K562 (cell line): ENCODE data around the gene SLIT1. TPM values are rescaled to one million over a fixed set of nuclear protein-coding genes. Genes with fewer than 3 reads are reported as not detected.

ENCODE experiments used
- THRA ChIP-seq: fragments of 450-650 bp; IDR thresholded peaks from 2 replicates; pipeline ENCODE4 v1.6.1; 2017; ENCODE audit warnings: mild to moderate bottlenecking, moderate library complexity
- ZMIZ1 ChIP-seq, 2 experiments: fragments of 150-350 bp in 1 of 2; IDR thresholded peaks; 2 replicates each; pipeline ENCODE4 v1.6.1; 2012 to 2016; ENCODE audit warnings: low read depth in 2 of 2, low read length in 2 of 2, mild to moderate bottlenecking in 1 of 2, moderate library complexity in 1 of 2
- polyA plus RNA-seq, 8 experiments: library from polyadenylated mRNA; depleted of rRNA in 4 of 8; stranded (reverse) in 5 of 8; unstranded in 3 of 8; fragments of >200 nt; fragmentation: Nextera tagmentation in 2 of 8; fragmentation: Illumina TruSeq in 1 of 8; extraction: Ambion mirVana in 2 of 8; extraction: Trizol in 1 of 8; gene quantifications; 2 replicates each; pipeline versions ENCODE4 v1.2.1 to v1.2.3, GENCODE V29; 2011 to 2014; ENCODE audit warnings: inconsistent platforms in 1 of 8, missing spikeins in 1 of 8
- total RNA-seq, 7 experiments: library from RNA; depleted of rRNA in 6 of 7; stranded (reverse); fragments of >200 nt in 6 of 7; fragmentation: Illumina TruSeq in 2 of 7; extraction: Trizol in 2 of 7; gene quantifications; 2 replicates each; pipeline versions ENCODE4 v1.2.1 to v1.2.3, GENCODE V29; 2011 to 2021; ENCODE audit warnings: low replicate concordance in 1 of 7
- TF ChIP-seq, protein P1 (sequence below): sonication (generic); formaldehyde crosslinking; IDR thresholded peaks from 2 replicates; pipeline ENCODE4 v1.8.0; 2022; ENCODE audit warnings: missing genetic modification reagents, mild to moderate bottlenecking, moderate library complexity, borderline replicate concordance

Gene SLIT1
- total and polyA plus RNA-seq, 9 of the 15 experiments (the other 6 are each of a cell fraction or from before 2014, with no cell fraction given) = 0.01 to 0.11 (median 0.04) TPM; not detected in 3

- TF ChIP-seq, protein P1, sequence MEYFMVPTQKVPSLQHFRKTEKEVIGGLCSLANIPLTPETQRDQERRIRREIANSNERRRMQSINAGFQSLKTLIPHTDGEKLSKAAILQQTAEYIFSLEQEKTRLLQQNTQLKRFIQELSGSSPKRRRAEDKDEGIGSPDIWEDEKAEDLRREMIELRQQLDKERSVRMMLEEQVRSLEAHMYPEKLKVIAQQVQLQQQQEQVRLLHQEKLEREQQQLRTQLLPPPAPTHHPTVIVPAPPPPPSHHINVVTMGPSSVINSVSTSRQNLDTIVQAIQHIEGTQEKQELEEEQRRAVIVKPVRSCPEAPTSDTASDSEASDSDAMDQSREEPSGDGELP (CRISPR knock-in tag) = no peak
- no peak for TF ChIP-seq THRA
- no peak for TF ChIP-seq ZMIZ1 (IDR thresholded peaks at IDR 0.05; ENCODE audit: low read depth in 2 of 2, low read length in 2 of 2)
These were observed 25.5 kb upstream of the SLIT1 start (continued) for GRCh38 chr10:97211229-97211628.
